Measurements from ENCODE around the gene FRY.

Gene FRY

DNA sequence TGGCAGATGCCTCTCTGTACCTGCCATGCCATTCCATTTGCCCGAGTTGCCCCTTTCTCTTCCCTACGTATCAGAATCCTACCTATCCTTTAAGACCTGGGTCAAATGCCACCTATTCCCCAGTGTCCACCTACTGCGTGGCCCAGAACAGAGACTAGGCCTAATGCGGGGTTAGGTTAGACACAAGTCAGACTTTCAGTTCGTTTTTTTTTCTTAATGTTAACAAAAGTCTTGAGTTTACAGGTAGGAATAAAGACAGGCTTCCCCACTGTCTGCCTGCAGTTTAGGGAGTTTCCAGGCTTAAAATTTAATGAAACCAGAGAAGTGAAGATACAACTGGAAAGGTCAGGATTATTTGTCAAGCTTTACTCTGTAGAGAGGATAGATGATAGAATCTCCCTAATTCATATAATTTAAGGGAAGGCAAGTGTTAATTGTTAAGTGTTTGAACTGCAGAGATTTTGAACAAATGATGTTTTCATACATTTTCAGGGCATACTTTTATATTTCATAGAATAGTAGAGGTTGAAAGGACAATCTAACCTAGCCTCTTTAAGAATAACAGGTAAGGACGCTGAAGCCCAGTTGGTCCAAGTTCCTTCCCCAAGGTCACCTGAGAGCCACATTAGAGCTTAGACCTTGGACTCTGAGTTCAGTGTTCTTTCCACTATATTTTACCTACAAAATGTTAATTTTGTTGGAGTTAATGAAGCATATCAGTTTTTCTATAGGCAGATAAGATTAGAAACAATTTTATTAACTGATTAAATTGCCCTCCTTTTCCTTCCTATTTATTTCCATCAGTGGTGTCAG lies 35.8 kb downstream of the FRY start:
- Histone ChIP-seq H3K4me3 (ENCODE audit: low read depth, low read length) (no peak overlapping the region), H3K36me3 (no peaks in the 10 kb centered on the region), H3K27ac (no peak overlapping the region), H3K9me3 (ENCODE audit: severe bottlenecking) (peaks cover 7% of the 10 kb centered on the region), H3K27me3 (ENCODE audit: insufficient read depth, low read depth, severe bottlenecking) (no peaks in the 10 kb centered on the region)
- DNase-seq = no peak
- TF ChIP-seq, protein P1, sequence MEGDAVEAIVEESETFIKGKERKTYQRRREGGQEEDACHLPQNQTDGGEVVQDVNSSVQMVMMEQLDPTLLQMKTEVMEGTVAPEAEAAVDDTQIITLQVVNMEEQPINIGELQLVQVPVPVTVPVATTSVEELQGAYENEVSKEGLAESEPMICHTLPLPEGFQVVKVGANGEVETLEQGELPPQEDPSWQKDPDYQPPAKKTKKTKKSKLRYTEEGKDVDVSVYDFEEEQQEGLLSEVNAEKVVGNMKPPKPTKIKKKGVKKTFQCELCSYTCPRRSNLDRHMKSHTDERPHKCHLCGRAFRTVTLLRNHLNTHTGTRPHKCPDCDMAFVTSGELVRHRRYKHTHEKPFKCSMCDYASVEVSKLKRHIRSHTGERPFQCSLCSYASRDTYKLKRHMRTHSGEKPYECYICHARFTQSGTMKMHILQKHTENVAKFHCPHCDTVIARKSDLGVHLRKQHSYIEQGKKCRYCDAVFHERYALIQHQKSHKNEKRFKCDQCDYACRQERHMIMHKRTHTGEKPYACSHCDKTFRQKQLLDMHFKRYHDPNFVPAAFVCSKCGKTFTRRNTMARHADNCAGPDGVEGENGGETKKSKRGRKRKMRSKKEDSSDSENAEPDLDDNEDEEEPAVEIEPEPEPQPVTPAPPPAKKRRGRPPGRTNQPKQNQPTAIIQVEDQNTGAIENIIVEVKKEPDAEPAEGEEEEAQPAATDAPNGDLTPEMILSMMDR (IDR thresholded peaks at IDR 0.05; ENCODE audit: low read depth, low read length) = no peak

DNA sequence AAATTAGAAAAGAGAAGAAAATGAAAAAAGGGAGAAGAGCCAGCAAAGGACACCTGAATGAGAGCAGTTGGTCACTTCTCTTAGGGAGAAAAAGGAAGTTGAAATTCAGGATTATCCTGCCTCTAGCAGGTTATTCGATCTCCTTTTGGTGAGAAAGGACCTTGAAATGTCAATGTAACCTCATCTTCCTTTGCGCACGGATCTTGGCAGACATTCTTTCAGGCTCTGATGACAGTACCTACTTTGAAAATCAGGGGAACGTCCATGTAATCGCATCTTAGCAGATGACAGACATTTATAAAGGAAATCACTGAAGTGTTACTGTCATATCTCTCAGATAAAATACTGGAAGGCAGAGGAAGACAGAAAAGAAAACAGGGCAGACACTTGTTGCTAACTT lies 36.7 kb downstream of the FRY start:
- no peaks in the 10 kb centered on the region for H3K36me3 ChIP-seq
- DNase-seq = no peak
- TF ChIP-seq, protein P1 (IDR thresholded peaks at IDR 0.05; ENCODE audit: low read depth, low read length) = no peak
- no peaks in the 10 kb centered on the region for H3K27me3 ChIP-seq (ENCODE audit: insufficient read depth, low read depth, severe bottlenecking)
- peaks cover 7% of the 10 kb centered on the region for H3K9me3 ChIP-seq (ENCODE audit: severe bottlenecking)
- no peak overlapping the region for H3K27ac ChIP-seq
- H3K4me3 ChIP-seq (ENCODE audit: low read depth, low read length) = no peak overlapping the region

DNA sequence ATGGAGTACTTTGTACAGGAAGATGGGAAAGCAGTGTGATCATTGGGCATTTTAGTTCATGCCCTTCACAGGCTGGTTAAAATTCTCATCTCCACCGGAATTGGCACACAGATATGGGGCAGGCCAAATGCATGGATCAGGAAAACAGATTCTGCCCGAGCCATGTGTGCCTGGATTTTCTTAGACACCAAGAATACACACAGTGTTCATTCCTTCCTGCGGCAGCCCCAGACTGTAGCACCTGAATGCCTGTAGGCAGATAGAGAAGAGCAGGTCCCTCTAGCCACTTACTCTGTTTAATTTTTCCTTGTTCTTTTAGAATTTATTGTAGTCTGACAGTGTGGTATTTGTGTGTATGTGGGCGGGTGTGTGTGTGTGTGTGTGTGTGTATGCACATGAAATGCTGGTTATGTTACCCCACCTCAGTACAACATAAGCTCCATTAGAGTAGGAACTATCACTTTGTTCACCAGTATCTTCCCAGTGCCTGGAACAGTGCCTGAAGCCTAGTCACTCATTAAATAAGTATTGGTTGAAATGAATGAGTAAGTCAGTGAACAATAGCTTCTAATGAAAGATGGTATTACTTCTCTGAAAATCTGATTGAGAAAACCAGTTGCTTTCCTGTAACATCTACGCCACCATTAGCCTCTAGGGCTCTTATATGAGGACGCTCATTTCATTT lies 41.7 kb downstream of the FRY start:
- Histone ChIP-seq H3K36me3 (no peaks in the 10 kb centered on the region), H3K9me3 (ENCODE audit: severe bottlenecking) (peaks cover 7% of the 10 kb centered on the region)
- TF ChIP-seq, protein P1 (IDR thresholded peaks at IDR 0.05; ENCODE audit: low read depth, low read length) = no peak

DNA sequence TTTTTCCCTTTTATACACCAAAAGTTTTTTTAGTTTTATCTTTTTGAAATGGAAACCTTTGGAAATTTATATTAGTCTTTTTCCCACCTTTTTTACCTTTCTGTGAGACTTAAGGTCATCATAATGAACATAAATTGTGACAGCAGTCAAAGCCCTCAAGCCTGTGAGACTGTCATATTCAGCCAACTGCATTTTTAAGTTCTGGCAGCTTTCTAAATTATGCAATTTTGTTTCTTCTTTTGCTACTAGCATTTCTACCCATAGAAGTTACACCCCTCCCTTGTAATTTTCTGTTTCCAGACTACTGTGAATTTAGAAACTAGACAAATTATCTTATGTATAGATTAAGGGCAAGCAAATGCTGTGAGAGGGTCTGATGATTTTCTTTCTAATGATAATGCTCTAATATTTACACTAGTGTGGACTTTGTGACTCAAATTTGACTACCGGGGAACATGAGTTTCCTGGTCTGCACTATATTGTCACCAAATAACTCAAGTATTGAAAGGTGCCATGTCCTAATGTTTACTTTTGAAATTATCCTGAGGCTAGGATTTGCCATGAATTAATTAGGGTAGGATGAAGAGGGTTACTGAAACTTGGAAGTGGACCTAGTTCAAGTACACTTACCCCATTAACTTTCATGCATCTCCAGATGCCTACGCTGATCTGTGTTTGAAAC lies 43.7 kb downstream of the FRY start:
- H3K4me3 ChIP-seq (ENCODE audit: low read depth, low read length) = no peak overlapping the region
- DNase-seq = no peak
- no peaks in the 10 kb centered on the region for H3K27me3 ChIP-seq (ENCODE audit: insufficient read depth, low read depth, severe bottlenecking)
- TF ChIP-seq, protein P1 (IDR thresholded peaks at IDR 0.05; ENCODE audit: low read depth, low read length) = no peak
- peaks cover 7% of the 10 kb centered on the region for H3K36me3 ChIP-seq
- peaks cover 4% of the 10 kb centered on the region for H3K9me3 ChIP-seq (ENCODE audit: severe bottlenecking)
- no peak overlapping the region for H3K27ac ChIP-seq

More for the DNA sequence above, 41.7 kb downstream of the FRY start:
- Histone ChIP-seq H3K27me3 (ENCODE audit: insufficient read depth, low read depth, severe bottlenecking) (no peaks in the 10 kb centered on the region), H3K4me3 (ENCODE audit: low read depth, low read length) (no peak overlapping the region), H3K27ac (no peak overlapping the region)
- DNase-seq = no peak

DNA sequence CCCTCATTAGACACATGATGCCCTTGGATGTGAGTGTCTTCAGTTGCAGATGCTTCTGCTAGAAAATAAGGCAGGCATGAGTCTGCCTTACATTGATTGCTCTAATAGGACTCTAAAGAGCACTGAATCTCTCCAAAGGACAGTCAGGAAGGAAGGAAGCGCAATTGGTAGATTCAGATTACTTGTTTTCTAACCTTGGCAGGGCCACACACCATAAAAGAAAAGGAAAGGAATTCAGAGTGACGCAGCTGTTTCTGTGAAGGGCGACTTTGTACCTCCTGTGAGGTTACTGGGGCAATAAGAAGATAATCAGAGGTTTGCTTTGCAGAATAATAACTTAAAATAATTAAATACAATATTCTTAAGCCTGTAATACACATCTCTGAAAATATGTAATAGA lies 48.0 kb downstream of the FRY start:
- no peak overlapping the region for H3K27ac ChIP-seq
- DNase-seq = no peak
- TF ChIP-seq, protein P1 (IDR thresholded peaks at IDR 0.05; ENCODE audit: low read depth, low read length) = no peak
- H3K4me3 ChIP-seq (ENCODE audit: low read depth, low read length) = no peak overlapping the region
- H3K36me3 ChIP-seq = peaks cover 12% of the 10 kb centered on the region
- no peaks in the 10 kb centered on the region for H3K9me3 ChIP-seq (ENCODE audit: severe bottlenecking)
- H3K27me3 ChIP-seq (ENCODE audit: insufficient read depth, low read depth, severe bottlenecking) = no peaks in the 10 kb centered on the region

Measured in WERI-Rb-1 (cell line).